Gastrocnemius medialis (tissue), 4 donors: ENCODE measurements around the gene ASB13. TPM values are rescaled to one million over a fixed set of nuclear protein-coding genes. Genes with fewer than 3 reads are reported as not detected.

Source experiments
- ATAC-seq, 2 donors: fragments of 150-250 bp; one replicate each; pipeline ENCODE4 v1.9.1; 2016
- DNase-seq, 2 donors: peaks; one replicate each; pipeline ENCODE4 v3.0.0-alpha.2; 2019
- H3K27ac ChIP-seq, 4 donors: fragments of 200-600 bp; sonication (generic); 1 replicate in 1 of 4; 2 replicates in 3 of 4; pipeline ENCODE4 v1.5.1; 2016 to 2018; ENCODE audit warnings: mild to moderate bottlenecking in 2 of 4, moderate library complexity in 1 of 4
- H3K27me3 ChIP-seq, 3 donors: fragments of 200-600 bp; sonication (generic) in 2 of 3; 1 replicate in 1 of 3; 2 replicates in 2 of 3; pipeline versions ENCODE4 v1.5.1 to v1.6.0; 2016 to 2019; ENCODE audit warnings: mild to moderate bottlenecking in 1 of 3, moderate library complexity in 1 of 3
- H3K36me3 ChIP-seq, 2 donors: fragments of 200-600 bp; sonication (generic) in 1 of 2; one replicate each; pipeline ENCODE4 v1.5.1; 2017 to 2018
- H3K4me1 ChIP-seq, 2 donors: fragments of 200-600 bp; sonication (generic) in 1 of 2; one replicate each; pipeline ENCODE4 v1.5.1; 2016 to 2017; ENCODE audit warnings: mild to moderate bottlenecking in 2 of 2
- H3K4me3 ChIP-seq, 4 donors: fragments of 200-600 bp; sonication (generic) in 3 of 4; 1 replicate in 1 of 4; 2 replicates in 3 of 4; pipeline ENCODE4 v1.5.1; 2016 to 2019; ENCODE audit warnings: mild to moderate bottlenecking in 2 of 4
- H3K9me3 ChIP-seq, 3 donors: fragments of 200-600 bp; sonication (generic) in 2 of 3; 1 replicate in 1 of 3; 2 replicates in 2 of 3; pipeline ENCODE4 v1.5.1; 2016 to 2019
- POLR2A ChIP-seq, 2 donors: fragments of 450-650 bp; IDR thresholded peaks; one replicate each; pipeline ENCODE4 v1.6.1; 2017; ENCODE audit warnings: antibody characterized with exemption in 2 of 2, mild to moderate bottlenecking in 2 of 2, moderate library complexity in 2 of 2
- in situ Hi-C, 4 donors: fragments of 200-750 bp; cut with MboI; loops; one replicate each; pipeline versions ENCODE4 v1.15.0 to v1.8.0; 2017; ENCODE audit warnings: low sequenced_read_pairs in 4 of 4
- intact Hi-C: fragments of 100-400 bp; cut with DNase I; formaldehyde crosslinking; loops from one replicate; pipeline ENCODE4 v1.15.1; 2023; ENCODE audit warnings: low total_unique reads
- total RNA-seq, 4 donors: library from RNA; depleted of rRNA; stranded (reverse); fragments of >200 nt; gene quantifications; one replicate each; pipeline versions ENCODE4 v1.1.0 to v1.2.3, GENCODE V29; 2016
- TF ChIP-seq, protein P1 (sequence below), 5 experiments: fragments of 450-650 bp in 3 of 5; fragments of 200-600 bp in 2 of 5; sonication (generic) in 2 of 5; IDR thresholded peaks in 4 of 5; conservative IDR thresholded peaks in 1 of 5; 1 replicate in 4 of 5; 2 replicates in 1 of 5; pipeline ENCODE4 v1.5.1; 2016 to 2019; ENCODE audit warnings: antibody characterized with exemption in 5 of 5, mild to moderate bottlenecking in 3 of 5, moderate library complexity in 3 of 5

The ASB13 gene
- total RNA-seq, 4 donors from 2014 or later: 9.6 to 20.0 (median 14.9) TPM

DNA sequence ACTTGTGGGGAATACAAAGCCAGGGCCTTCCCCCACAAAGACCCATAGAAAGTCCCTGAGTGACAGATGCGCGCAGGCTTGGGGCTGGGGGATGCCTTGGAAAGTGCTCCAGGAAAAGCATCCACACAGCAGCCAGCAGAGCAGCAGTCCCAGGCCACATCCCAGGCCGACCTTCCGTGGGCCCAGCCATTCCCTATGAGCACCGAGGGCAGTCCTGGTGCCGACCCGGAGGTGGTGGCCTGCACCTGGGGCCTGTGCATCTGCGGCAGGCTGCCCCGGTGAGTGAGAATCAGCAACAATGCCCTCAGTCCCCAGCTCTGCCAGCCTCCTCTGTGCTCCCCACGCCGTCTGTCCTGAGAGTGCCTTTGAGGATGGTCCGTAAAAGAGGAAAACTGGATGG, 26.4 kb downstream of the ASB13 start:
- Histone ChIP-seq H3K4me1 (peaks cover 0 to 20% of the 10 kb centered on the region in 2 donors), H3K9me3 (no peaks in the 10 kb centered on the region), H3K4me3 (no peak overlapping the region), H3K36me3 (peaks cover 0 to 47% of the 10 kb centered on the region in 2 donors), H3K27ac (no peak overlapping the region), H3K27me3 (no peaks in the 10 kb centered on the region)
- no peak for TF ChIP-seq POLR2A (IDR thresholded peaks at IDR 0.05)
- TF ChIP-seq, protein P1, sequence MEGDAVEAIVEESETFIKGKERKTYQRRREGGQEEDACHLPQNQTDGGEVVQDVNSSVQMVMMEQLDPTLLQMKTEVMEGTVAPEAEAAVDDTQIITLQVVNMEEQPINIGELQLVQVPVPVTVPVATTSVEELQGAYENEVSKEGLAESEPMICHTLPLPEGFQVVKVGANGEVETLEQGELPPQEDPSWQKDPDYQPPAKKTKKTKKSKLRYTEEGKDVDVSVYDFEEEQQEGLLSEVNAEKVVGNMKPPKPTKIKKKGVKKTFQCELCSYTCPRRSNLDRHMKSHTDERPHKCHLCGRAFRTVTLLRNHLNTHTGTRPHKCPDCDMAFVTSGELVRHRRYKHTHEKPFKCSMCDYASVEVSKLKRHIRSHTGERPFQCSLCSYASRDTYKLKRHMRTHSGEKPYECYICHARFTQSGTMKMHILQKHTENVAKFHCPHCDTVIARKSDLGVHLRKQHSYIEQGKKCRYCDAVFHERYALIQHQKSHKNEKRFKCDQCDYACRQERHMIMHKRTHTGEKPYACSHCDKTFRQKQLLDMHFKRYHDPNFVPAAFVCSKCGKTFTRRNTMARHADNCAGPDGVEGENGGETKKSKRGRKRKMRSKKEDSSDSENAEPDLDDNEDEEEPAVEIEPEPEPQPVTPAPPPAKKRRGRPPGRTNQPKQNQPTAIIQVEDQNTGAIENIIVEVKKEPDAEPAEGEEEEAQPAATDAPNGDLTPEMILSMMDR (IDR thresholded peaks at IDR 0.05 in 4 of 5, conservative IDR thresholded peaks at IDR 0.05 in 1 of 5): no peak
- no peak for DNase-seq
- intact Hi-C loops: no loop called here
- ATAC-seq: no peak
- in situ Hi-C loops: no loop called here

DNA sequence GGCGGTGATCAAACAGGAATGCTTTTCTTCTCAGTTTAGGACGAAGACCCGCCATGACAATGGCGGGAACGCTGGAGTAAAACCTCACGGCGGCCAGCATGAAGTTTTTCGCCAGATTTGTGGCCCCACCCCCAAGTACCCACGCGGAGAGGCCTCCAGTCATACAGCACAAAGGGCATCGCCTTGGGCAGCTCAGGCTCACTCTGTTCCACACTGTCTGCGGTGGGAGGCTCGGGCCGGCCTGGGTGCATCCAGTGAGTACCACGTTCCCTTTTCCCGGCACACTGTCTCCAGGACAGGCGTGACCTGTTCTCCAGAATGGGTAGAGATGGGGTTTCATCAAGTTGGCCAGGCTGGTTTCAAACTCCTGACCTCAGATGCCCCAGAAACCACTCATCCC, 27.3 kb downstream of the ASB13 start:
- ATAC-seq: no peak
- TF ChIP-seq, protein P1 (IDR thresholded peaks at IDR 0.05 in 4 of 5, conservative IDR thresholded peaks at IDR 0.05 in 1 of 5): no peak
- TF ChIP-seq POLR2A (IDR thresholded peaks at IDR 0.05): no peak
- Histone ChIP-seq H3K36me3 (peaks cover 0 to 43% of the 10 kb centered on the region in 2 donors), H3K4me3 (no peak overlapping the region), H3K4me1 (peaks cover 0 to 12% of the 10 kb centered on the region in 2 donors), H3K9me3 (no peaks in the 10 kb centered on the region), H3K27me3 (no peaks in the 10 kb centered on the region), H3K27ac (no peak overlapping the region)
- intact Hi-C loops: no loop called here
- DNase-seq: no peak
- in situ Hi-C loops: no loop called here

DNA sequence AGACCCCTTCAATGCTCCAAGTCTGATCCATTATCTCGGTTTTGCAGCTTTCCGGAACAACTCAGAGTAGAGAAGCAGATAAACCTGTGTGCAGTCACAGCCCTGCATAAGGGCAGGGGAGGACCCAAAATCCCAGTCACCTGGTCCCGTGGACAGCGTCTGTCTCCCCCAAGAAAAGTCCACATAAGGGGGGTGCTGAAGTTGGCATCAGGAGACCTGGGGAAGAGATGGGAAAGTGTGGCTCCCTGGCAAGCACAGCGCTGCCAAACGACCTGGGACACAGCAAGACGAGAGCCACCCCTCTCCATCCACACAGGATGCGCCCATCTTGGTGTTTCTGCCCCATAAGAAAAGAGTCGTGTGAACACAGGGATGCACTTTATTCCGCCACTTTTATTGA, 27.9 kb downstream of the ASB13 start:
- intact Hi-C loops: no loop called here
- no peak for DNase-seq

DNA sequence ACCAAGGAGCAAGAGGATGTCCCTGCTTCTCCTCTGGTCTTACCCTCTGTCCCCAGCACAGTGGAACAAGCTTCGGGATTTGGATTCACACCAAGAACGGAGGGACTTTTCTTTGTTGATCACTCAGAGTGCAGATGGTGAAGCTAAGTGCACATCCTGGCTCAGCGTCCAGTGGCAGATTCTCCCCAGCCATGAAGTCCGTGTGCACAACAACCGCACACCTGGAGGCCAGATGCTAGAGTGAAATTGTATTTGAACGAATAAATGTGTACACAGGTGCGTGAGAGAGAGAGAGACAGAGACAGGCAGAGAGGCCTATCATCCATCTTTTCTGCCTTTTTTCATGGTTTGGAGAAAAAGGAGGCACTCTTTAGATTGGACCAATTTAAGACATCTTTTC, 31.5 kb downstream of the ASB13 start:
- intact Hi-C loops (loop anchor here (5.0 kb wide), 1 partner anchor 237 kb away; no protein-coding TSS in a partner anchor), in situ Hi-C loops (no loop called here)
- Histone ChIP-seq H3K27me3 (no peaks in the 10 kb centered on the region), H3K4me3 (no peak overlapping the region), H3K4me1 (peaks cover 4 to 5% of the 10 kb centered on the region in 2 donors), H3K27ac (no peak overlapping the region), H3K9me3 (no peaks in the 10 kb centered on the region), H3K36me3 (peaks cover 0 to 15% of the 10 kb centered on the region in 2 donors)
- TF ChIP-seq, protein P1 (IDR thresholded peaks at IDR 0.05 in 4 of 5, conservative IDR thresholded peaks at IDR 0.05 in 1 of 5): no peak
- no peak for TF ChIP-seq POLR2A (IDR thresholded peaks at IDR 0.05)
- ATAC-seq (no peak), DNase-seq (no peak)

More for the DNA sequence above, 27.9 kb downstream of the ASB13 start:
- H3K27me3 ChIP-seq: no peaks in the 10 kb centered on the region
- peaks cover 0 to 8% of the 10 kb centered on the region in 2 donors for H3K4me1 ChIP-seq
- no peak overlapping the region for H3K4me3 ChIP-seq
- ATAC-seq: no peak
- in situ Hi-C loops: no loop called here
- H3K9me3 ChIP-seq: no peaks in the 10 kb centered on the region
- H3K36me3 ChIP-seq: peaks cover 0 to 42% of the 10 kb centered on the region in 2 donors
- no peak overlapping the region for H3K27ac ChIP-seq
- TF ChIP-seq POLR2A (IDR thresholded peaks at IDR 0.05): no peak
- TF ChIP-seq, protein P1 (IDR thresholded peaks at IDR 0.05 in 4 of 5, conservative IDR thresholded peaks at IDR 0.05 in 1 of 5): no peak
